ENCODE measurements around the gene ZNHIT2.
"Not testable (repeated sequence)": the region's sequence is repeated elsewhere in the genome, so short reads cannot be mapped to it uniquely, and the experiment has no call there.

DNA sequence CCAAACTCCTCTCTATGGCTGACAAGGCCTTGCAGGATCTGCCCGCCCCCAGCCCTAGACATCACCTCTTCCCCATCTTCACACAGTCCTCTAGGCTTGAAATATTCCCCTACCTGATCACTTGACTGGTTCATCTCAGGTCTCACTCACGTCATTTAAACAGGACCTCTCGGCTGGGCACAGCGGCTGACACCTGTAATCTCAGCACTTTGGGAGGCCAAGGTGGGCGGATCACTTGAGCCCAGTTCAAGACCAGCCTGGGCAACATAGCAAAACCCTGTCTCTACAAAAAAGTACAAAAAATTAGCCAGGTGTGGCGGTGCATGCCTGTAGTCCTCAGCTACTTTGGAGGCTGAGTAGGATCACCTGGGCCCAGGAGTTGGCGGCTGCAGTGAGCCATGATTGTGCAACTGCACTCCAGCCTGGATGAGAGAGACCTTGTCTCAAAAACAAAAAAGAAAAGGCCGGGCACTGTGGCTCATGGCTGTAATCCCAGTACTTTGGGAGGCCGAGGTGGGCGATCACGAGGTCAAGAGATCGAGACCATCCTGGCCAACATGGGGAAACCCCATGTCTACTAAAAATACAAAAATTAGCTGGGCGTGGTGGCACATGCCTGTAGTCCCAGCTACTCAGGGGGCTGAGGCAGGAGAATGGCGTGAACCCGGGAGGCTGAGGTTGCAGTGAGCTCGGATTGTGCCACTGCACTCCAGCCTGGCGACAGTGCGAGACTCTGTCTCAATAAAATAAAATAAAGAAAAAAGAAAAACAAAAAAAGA is 1.6 kb upstream of the ZNHIT2 start:
- not testable (repeated sequence) for TF ChIP-seq EZH2 (IDR thresholded peaks at IDR 0.05; ENCODE audit: insufficient read depth, poor library complexity, severe bottlenecking); EZH2phosphoT487 (IDR thresholded peaks at IDR 0.05; ENCODE audit: insufficient read depth, low read depth)

Data from GM23248 (cell line).